Liver (tissue), 3 donors: ENCODE results near the gene HSD3B2.

ENCODE experiments used
- CTCF ChIP-seq: fragments of 150-350 bp; IDR thresholded peaks from 2 replicates; pipeline ENCODE4 v1.5.1; 2017; ENCODE audit warnings: improper control_type of control experiment, low read depth, low read length; ENCODE audit not compliant: missing input control
- GABPA ChIP-seq, 2 donors: IDR thresholded peaks in 1 of 2; conservative IDR thresholded peaks in 1 of 2; 2 replicates each; pipeline ENCODE4 v1.6.1; 2016; ENCODE audit warnings: antibody characterized with exemption in 2 of 2, mild to moderate bottlenecking in 1 of 2, moderate library complexity in 1 of 2
- RAD21 ChIP-seq, 2 donors: IDR thresholded peaks; 2 replicates each; pipeline ENCODE4 v1.6.1; 2016; ENCODE audit warnings: antibody characterized with exemption in 2 of 2, mild to moderate bottlenecking in 2 of 2
- REST ChIP-seq: IDR thresholded peaks from 2 replicates; pipeline ENCODE4 v1.6.1; 2016; ENCODE audit warnings: antibody characterized with exemption, mild to moderate bottlenecking
- TAF1 ChIP-seq: conservative IDR thresholded peaks from 2 replicates; pipeline ENCODE4 v1.6.1; 2016; ENCODE audit warnings: antibody characterized with exemption, mild to moderate bottlenecking
- YY1 ChIP-seq: IDR thresholded peaks from 2 replicates; pipeline ENCODE4 v1.6.1; 2016; ENCODE audit warnings: antibody characterized with exemption, mild to moderate bottlenecking
- donor health status: healthy.
- donor health status: healthy.

GRCh38 chr1:119368554-119368953 is 46.4 kb upstream of the HSD3B2 start, which contains the start of gene HAO2:
- TF ChIP-seq REST, result no peak
- peak in 1 of 2 donors; percentile 40 for TF ChIP-seq RAD21 (IDR thresholded peaks at IDR 0.05)
- TF ChIP-seq CTCF, result no peak
- no peak for TF ChIP-seq YY1
- TF ChIP-seq GABPA (IDR thresholded peaks at IDR 0.05 in 1 of 2, conservative IDR thresholded peaks at IDR 0.05 in 1 of 2), result no peak
- TF ChIP-seq TAF1, result no peak
